Activated CD8-positive, alpha-beta memory T cell treated with anti-CD3 and anti-CD28 coated beads, Interleukin-2, amount 50 U/mL, for 1 hour (primary cell): ENCODE results near the gene MAF.

Experiments
- DNase-seq: peaks from one replicate; pipeline ENCODE4 v3.0.0-alpha.2; 2020; ENCODE audit errors: extremely low read depth

Gene MAF

DNA sequence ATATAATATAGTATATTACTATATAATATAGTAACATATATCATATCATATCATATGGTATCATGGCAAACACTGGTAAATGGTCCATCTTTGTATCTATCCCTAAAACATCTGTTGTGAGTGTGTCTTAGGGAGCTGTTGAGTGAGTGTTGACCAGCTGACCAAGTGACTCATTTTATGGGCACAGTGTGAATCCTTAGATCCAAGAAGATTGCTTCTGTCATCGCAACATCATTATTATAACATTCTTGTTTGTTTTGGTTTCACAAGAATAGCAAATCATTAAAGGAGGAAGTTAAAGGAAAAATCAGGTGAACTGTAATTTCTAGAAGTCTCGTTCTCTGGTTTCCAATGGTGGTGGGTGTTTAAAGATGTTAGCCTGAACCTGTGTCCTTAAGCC is 11.7 kb upstream of the MAF start:
- DNase-seq, result no peak

DNA sequence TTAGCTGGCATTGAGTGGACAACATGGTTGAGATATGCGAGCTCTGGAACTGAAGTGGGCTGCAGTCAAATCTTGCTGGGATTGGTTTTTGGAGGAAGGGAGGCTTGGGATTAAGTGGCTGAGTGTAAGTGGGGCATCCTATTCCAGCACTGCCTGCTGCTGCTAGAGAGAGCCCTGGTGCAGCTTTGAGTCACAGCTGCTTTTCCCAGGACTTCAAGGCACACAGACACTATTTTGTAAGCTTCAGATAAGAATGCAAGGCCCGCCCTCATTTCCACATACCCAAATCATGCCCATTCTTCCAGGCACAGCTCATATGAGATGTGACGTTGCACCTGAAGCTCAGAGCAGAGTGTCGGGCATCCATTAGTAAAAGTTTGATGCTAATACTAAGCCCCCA is 10.2 kb upstream of the MAF start:
- DNase-seq, result no peak

DNA sequence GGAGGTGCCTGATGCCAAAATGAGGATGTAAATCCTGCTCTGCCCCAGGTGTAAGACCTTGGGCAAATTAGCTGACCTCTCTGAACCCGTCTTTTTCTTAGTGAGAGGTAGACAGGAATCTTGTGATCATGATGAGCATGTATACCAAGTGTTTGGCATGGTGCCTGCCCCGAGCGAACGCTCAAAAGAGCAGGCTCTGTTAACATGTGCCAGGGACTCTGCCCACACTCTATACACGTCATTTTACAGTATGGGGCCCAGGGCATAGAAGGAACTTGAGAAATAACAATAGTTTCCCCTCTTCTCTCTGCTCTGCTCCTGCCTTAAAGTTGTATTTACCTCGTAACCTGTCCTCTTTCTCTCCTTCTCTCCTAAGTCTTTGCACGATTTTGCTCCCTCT is 9.3 kb upstream of the MAF start:
- no peak for DNase-seq

DNA sequence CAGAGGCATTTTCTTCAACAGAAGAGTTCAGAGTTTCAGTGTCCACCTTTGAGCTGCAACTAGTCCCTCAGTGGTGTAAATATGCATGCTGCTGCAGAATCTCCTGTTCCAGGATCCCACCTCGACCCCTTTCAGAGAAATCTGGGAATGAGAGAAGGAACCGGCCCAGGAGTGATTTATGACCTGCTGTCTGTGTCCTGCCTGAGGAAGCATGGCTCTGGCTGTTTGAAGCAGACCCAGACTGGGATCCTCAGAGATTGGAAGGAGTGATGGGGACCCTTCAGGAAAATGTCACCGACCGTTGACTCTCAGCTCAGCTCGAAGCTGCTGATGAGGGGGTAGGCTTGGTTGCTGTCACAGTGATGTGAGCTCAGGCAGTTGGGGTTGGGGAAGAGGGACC is 8.4 kb upstream of the MAF start:
- DNase-seq, result no peak

DNA sequence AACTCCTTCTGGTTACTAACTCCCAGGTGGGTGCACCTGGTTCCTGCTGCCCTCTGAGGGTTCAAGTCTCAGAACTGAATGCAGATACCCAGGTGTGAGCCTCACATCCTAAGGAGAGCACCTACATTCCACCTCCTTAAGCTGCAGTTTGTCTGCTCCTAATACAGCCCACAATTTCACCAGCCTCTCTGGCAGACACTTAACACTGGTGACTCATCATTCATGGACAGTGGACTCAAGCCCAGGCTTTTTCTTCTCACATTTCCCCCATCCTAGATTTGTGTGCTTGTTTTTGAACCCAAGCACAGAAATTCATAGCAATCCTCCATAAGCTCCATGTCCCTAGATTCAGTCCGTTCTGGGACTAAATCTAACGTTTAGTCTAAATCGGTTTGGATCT is 7.0 kb upstream of the MAF start:
- no peak for DNase-seq

DNA sequence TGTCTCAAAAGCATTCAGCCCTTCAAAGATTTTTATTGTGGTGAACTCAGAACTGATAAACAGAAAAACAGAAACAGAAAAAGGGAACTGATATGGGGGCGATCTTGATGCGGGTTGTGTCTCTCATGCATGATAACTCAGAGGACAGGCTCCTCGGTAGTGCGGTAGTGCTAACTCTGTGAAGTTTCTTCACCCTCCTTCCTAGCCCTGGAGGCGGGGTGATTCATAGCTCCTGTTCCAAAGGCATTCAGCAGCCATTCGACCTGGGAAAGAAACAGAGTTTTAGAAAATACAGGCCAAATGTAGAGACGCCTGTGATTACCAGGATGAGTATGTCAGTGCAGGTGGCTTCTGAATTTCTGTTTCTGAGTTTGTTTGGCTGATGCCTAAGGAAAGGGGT is 5.5 kb upstream of the MAF start:
- DNase-seq, result no peak

DNA sequence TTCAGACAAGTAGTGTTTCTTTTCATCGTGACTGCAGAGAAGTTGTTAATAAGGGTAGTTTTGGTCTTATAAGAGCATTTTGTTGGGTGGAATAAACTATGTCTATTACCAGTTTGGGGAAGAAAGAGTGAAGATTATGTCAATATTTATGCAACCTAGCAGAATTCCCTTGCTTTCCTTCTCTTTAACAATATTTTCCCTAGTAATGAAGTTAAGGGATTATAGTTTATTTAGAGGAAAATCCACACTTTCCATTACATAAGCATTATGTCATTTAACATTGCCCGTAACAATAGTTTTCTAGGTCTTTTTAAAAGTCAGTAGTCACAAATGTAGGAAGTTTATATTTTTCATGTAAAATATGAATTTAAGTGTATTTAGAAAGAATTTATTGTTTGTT is 2.5 kb upstream of the MAF start:
- no peak for DNase-seq

DNA sequence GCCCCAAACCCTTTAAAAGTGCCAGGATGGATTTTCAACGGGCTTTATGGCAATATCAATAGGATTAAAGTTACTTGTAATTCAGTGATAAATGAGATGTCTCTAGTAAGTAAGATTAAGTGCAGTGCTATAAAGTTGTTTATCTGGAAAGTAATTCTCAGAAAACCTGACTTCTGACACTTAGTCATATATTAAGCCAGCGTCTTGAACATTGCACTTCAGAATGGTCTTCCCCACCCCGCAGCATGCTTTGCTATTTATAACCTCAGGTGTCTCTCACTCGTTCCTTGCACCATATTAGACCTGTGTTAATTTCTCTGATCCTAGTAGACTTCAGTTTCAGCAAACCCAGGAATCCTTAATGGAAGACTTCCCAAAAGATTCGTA is 2.1 kb upstream of the MAF start:
- DNase-seq, result no peak

DNA sequence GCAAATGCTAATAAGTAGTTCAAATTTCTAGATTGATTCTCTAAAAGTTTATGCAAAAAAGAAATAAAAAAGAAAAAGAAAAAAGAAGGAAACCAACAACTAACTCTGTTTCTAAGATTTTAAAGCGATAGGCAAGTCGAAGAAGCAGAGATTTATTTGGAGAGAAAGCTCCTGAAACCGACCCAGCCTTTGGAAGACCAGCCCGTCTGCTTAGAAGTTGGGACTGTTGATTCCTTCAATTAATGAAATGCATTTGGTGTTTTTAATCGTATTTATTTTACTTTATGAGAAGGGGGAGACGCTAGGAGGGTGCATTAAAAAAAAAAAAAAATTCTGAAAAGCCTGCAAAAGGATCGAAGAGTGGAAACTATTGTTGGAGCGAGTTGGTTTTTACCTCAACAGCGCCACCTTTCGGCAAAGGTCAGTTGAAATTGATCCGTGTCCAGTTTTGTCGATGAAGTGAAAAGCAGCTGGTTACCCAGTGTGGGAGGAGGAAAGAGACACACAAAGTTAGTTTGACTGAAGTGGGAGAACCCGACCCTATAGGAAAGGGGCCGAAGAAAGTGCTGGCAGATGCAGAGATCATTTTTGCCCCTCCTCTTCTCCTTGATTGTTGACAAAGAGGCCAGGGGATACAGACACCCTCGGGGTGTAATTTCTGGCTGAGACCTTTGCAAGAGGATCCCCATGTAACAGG is 1.5 kb upstream of the MAF start:
- peak; percentile 45 for DNase-seq

DNA sequence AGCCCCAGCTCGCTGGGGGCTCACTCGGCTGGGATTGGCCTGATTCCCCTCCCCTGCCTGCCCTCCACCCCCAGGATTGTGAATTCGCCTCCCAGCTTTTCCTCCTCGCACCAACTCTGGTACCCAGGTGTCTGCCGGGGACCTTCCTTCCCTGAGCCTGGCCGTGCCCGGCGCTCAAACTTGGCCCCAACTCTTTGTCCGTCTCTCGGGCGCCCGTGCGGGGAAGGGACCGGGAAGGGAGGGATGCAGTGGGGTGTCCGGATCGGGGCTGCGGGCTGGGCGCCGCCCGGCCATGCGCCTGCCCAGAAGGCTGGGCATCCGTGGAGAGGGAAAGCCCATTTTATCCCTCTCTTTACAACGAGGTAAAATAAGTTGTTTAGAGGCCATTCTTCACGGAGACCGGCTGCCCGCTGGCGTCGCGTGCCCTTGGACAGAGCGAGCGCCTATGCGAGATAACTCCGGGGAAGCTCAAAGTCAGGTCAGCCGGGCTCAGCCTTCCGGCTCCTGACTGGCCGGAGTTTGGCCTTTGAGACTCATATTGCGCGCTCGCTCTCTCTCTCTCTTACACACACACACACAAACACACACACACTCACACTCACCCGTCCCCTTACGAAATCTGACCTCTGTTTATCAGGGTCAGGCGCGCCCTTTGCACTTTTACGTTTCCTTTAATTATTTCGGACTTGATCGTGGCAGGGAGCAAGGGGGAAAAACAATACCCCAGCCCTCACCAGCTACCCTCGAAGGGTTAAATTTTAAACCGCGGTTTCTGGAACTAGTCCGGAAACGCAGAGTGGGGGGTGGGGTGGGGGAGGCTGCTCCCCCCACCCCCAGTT is 774 bp upstream of the MAF start:
- DNase-seq, result no peak

DNA sequence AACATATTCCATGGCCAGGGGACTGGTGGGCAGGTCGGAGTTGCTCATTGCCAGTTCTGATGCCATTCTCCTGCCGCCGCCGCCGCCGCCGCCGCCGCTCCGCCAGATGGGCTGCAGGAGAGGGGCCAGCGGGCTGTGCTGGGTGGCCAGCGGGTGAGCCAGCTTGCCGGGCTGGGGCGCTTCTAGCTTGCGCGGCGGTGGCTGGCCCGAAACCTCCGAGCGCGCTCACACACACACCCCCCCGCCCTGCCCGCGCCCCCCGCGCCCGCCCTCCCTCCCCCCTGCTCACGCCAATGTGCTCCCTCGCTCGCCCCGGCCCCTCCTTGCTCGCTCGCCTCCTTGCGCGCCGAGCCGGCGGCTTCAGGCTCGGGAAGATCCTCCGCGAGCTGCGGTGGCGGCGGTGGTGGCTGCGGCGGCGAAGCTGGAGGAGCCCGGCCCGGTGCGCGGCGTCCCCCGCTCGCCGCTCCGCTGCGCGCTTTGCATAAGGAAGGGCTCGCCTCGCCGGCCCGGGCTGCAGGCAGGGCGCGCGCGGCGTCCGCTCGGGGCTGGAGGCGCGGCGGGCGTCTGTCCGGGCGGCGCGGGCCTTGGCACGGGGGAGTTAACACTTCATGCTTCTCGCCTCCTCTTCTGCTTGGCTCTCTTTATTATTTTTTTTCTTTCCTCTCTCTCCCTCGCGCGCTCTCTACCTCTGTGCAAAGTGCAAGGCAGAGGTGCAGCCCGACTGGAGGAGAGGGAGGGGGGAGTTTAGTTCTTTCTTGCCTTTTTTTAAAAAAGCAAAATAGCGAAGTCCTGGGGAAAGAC is 500 bp downstream of the MAF start:
- DNase-seq, result no peak

DNA sequence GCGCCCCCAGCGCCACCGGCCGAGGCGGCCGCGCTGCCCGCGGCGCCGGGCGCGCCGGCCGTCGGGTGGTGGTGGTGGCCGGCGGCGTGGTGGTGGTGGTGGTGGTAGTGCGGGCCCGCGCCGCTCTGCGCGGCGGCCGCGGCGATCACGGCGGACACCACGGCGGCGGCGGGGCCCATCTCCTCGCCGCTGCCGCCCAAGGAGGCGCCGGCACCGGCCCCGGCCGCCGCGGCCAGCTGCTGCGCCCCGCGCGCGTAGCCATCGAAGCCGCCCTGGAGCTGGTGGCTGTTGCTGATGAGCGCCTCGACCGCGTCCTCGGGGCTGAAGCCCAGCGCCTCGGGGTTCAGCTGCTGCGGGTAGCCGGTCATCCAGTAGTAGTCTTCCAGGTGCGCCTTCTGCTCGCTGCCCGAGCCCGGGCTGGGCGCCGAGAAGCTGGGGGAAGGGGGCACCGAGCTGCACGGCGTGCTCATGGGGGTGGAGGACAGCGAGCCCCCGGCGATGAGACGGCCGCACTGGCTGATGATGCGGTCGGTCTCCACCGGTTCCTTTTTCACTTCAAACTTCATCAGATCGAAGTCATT is 1.2 kb downstream of the MAF start:
- DNase-seq, result no peak

DNA sequence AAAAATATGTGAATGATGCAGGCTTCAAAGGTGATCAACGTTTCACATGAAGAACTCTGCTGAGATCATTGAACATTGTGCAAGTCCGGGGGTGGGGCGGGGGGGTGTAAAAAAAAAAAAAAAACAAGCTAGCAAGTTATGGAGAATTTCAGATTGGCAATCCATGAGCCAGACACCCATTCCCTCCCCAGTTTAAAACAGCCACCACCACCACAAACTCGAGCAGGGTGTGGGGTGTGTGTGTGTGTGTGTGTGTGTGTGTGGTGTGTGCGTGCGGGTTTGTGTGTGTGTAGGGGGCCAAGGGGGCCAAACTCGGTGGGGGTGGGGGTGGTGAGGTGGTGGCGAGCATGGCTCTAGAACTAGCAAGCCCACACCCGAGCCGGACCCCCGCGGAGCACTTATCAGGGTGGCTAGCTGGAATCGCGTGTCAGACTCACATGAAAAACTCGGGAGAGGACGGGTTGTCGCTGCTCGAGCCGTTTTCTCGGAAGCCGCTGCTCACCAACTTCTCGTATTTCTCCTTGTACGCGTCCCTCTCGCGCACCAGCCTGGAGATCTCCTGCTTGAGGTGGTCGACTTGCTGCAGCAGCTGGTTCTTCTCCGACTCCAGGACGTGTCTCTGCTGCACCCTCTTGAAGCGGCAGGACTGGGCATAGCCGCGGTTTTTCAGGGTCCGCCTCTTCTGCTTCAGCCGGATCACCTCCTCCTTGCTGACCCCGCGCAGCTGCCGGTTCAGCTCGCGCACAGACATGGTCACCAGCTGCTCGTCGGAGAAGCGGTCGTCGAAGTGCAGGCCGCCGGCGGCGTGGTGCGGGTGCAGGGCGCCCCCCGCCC is 2.0 kb downstream of the MAF start:
- no peak for DNase-seq

DNA sequence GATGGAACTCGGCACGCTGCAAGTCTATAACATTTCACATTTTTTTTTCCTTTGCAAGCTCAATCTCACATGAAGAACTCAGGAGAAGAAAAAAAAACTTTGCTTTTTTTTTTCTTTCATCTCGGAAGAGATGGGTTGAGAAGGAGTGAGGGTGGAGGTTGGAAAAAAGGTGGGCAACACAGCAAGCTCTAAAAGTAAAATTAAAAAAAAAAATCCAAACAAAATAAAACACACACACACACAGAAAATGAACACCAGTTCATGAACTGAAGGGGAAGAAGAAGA is 2.5 kb downstream of the MAF start:
- no peak for DNase-seq

DNA sequence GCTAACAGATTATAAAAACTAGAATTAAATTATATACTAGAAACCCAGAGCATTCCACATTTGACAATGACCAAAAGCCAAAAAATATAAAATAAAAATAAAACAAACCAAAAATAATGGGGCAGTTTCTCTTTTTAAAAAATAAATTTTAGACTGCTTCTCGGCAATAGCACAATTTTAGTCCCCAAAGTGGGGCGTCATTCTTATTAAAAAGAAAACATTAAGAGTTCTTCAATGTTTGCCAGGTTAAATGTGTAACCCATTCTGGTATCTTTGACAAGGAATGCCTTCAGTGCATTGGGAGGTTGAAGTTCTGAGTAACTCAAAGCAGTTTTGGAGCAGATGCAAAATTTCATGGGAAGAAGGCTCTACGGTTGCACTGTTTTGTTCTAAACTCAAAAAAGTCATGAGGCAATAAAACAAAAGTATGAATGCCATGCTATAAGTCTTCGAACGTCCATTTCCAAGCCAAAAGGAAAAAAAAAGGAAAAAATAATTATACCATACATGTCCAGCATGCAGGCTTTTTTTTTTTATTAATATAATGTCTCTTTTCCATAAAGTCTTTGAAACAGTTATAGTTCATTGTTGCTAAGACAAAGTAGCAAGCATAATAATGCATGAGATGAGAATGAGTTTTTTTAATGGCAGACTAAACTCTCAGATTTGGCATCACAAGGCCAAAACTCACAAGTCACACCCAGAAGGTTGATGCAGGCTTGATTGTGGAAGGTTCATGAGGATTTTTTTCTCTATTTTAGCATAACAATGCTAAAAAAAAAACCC is 3.1 kb downstream of the MAF start:
- DNase-seq, result no peak

DNA sequence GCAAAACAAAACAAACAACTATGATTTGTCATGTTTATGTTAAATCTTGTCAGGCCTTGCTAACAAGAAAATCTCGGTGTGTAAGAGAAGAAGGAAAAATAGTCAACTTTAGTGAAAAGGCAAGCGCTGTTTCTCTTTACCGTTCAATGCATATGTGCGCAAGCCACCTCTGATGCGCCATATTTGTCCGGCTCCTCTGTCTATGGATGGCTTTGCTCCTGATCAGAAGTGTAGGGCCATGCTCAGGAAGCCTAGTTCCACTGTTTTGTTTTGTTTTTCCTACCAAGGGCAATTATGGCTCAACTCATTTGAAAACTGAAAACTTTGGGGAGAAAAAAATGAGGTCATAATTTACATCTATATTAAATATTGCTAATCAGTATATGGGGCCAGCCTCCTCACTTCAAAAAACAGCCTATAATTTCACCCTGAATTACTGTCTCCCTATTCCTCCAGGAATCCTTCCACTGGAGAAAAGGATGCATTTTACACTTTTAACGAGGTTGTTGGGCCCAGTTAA is 4.5 kb downstream of the MAF start:
- DNase-seq, result no peak

DNA sequence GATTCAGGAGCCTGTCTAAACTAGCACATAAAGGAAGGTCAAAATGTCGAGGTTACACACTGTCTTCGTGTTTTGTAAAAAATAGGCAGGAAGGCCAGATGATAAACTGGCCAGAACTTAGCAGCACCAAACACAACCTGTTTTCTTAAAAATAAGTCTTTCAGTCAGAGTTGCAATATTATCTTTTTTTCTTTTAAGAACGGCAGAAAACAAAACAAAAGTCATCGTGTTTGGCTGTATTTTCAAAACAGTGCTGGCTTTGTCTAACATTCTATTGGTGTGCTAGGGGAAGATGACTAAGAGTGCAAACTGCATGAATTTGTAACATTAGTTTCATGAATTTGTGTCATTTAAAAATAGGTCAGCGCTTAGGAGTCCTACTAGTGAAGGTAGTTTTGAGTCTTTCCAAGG is 5.3 kb downstream of the MAF start:
- no peak for DNase-seq

DNA sequence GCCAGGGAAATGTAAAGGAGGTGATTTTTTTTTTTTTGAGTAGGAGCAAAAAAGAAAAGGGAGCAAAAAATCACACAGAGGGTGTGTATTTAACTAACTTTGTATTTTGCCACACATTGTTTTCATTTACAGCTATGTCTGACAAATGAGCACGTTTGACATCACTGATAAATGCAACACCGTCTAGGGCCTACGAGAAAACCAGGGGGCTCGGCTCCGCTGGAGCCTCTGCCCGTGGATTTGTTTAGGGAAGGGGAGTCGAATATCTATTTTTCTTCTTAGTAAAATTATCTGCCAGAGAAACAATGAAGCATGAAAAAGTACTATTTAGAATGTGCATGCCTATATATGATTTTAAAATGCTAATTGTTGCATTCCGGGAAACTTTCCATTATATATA is 6.8 kb downstream of the MAF start:
- no peak for DNase-seq

DNA sequence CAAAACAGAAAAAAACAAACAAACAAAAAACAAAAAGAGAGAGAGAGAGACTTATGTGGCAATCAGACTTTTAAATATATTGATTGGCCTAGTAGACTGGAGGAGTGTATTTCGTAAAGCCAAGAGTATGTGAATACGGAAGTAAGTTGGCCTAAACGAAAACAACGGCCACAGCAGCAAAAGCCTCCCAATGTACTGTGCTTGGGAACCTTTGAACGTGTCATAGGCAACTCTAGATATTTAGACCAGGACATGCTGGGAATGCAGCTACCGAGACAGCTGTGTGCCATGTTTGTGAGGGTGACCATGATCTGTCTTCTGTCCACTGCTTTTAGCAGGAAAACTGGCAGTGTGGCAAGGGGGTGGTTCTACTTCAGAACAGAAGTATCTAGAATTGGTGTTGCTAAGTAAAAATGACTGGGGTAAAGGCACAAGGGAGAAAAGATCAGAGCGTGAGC is 7.4 kb downstream of the MAF start:
- no peak for DNase-seq

DNA sequence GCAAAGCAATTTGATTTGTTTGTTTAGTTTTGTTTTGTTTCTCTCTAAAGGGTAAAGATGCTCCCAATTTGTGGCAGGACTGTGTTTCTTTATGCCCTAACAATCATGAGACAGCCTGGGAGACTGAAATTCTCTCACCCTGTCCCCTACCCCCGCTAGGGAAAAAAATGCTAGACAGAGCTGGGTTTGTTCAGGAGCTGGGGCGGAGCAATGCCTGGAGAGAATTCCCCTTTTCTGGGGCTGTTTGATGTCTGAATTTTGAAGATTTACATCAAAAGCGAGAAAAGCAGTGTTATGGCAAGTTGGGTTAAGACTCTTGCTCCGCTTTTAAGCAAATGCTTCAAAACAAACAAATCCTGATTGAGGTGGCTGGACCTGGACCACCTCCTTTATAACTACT is 8.4 kb downstream of the MAF start:
- DNase-seq, result no peak
